GM19468 (cell line): ENCODE results near the gene MSANTD2.

ENCODE experiments used
- ATAC-seq: cut with Tn5 transposase; IDR thresholded peaks from one replicate; pipeline ENCODE4 v1.9.1; 2021; ENCODE audit warnings: mild to moderate bottlenecking, moderate library complexity, moderate number of reproducible peaks; ENCODE audit not compliant: unreplicated experiment; ENCODE audit errors: extremely low read depth

MSANTD2 gene

GRCh38 chr11:124756033-124756752, 44.0 kb downstream of the MSANTD2 start:
- no peak for ATAC-seq

- no peak for ATAC-seq
Measured at GRCh38 chr11:124754710-124755109, 45.5 kb downstream of the MSANTD2 start.

- ATAC-seq = no peak
Measured at GRCh38 chr11:124754309-124754708, 45.9 kb downstream of the MSANTD2 start.

GRCh38 chr11:124753624-124754023, 46.6 kb downstream of the MSANTD2 start:
- ATAC-seq = no peak

- no peak for ATAC-seq
Measured at GRCh38 chr11:124753205-124753604, 47.0 kb downstream of the MSANTD2 start.

- ATAC-seq = no peak
Measured at GRCh38 chr11:124752471-124753102, 47.6 kb downstream of the MSANTD2 start.

GRCh38 chr11:124751741-124752470, 48.3 kb downstream of the MSANTD2 start, which contains the start of gene VSIG2:
VSIG2 (minus strand) TSS chr11:124752255; CDS start chr11:124752137, 118 bp downstream.
- ATAC-seq = no peak

GRCh38 chr11:124751391-124751740, 48.8 kb downstream of the MSANTD2 start:
- no peak for ATAC-seq

- ATAC-seq = no peak
Measured at GRCh38 chr11:124749912-124750311, 50.3 kb downstream of the MSANTD2 start.

GRCh38 chr11:124748481-124749343, 51.5 kb downstream of the MSANTD2 start:
- no peak for ATAC-seq

GRCh38 chr11:124748100-124748418, 52.1 kb downstream of the MSANTD2 start:
- no peak for ATAC-seq

GRCh38 chr11:124747406-124748099, 52.7 kb downstream of the MSANTD2 start:
- no peak for ATAC-seq

- peak; percentile 73 for ATAC-seq
Measured at GRCh38 chr11:124746621-124747243, 53.5 kb downstream of the MSANTD2 start.

- no peak for ATAC-seq
Measured at GRCh38 chr11:124745835-124746620, 54.2 kb downstream of the MSANTD2 start.

- ATAC-seq = no peak
Measured at GRCh38 chr11:124745270-124745834, 54.9 kb downstream of the MSANTD2 start.

- no peak for ATAC-seq
Measured at GRCh38 chr11:124743050-124743449, 57.2 kb downstream of the MSANTD2 start.

- ATAC-seq = no peak
Measured at GRCh38 chr11:124742555-124742954, 57.7 kb downstream of the MSANTD2 start.

- peak; percentile 19 for ATAC-seq
Measured at GRCh38 chr11:124740277-124740882, 59.8 kb downstream of the MSANTD2 start.
